ENCODE results near the gene GMPR.

GRCh38 chr6:16200321-16200883, 38.0 kb upstream of the GMPR start:
- TF ChIP-seq, protein P1, sequence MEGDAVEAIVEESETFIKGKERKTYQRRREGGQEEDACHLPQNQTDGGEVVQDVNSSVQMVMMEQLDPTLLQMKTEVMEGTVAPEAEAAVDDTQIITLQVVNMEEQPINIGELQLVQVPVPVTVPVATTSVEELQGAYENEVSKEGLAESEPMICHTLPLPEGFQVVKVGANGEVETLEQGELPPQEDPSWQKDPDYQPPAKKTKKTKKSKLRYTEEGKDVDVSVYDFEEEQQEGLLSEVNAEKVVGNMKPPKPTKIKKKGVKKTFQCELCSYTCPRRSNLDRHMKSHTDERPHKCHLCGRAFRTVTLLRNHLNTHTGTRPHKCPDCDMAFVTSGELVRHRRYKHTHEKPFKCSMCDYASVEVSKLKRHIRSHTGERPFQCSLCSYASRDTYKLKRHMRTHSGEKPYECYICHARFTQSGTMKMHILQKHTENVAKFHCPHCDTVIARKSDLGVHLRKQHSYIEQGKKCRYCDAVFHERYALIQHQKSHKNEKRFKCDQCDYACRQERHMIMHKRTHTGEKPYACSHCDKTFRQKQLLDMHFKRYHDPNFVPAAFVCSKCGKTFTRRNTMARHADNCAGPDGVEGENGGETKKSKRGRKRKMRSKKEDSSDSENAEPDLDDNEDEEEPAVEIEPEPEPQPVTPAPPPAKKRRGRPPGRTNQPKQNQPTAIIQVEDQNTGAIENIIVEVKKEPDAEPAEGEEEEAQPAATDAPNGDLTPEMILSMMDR (IDR thresholded peaks at IDR 0.05; ENCODE audit: extremely low read depth in 1 of 2, insufficient read depth in 1 of 2, low read depth in 1 of 2, low read length in 2 of 2), result no peak
- TF ChIP-seq EZH2 (IDR thresholded peaks at IDR 0.05; ENCODE audit: borderline replicate concordance, low read depth, low read length, severe bottlenecking) (no peak), POLR2A (IDR thresholded peaks at IDR 0.05; ENCODE audit: low read depth, low read length) (no peak), GATA2 (IDR thresholded peaks at IDR 0.05; ENCODE audit: insufficient read depth, insufficient read length, low read depth, low read length) (no peak), JUN (IDR thresholded peaks at IDR 0.05; ENCODE audit: borderline replicate concordance, insufficient read depth, insufficient read length, low read depth) (no peak), POLR2AphosphoS5 (IDR thresholded peaks at IDR 0.05; ENCODE audit: insufficient read depth, low read depth, low read length) (no peak), FOS (IDR thresholded peaks at IDR 0.05; ENCODE audit: borderline replicate concordance, insufficient read depth, low read length) (no peak), MAX (IDR thresholded peaks at IDR 0.05; ENCODE audit: insufficient read depth, insufficient read length) (no peak)

Data from endothelial cell of umbilical vein (primary cell).